GM19238 (cell line): ENCODE measurements around the gene RELN.
A peak's percentile ranks its signal among the peaks of the same experiment; 100 is the strongest.
"Not testable (repeated sequence)": the region's sequence is repeated elsewhere in the genome, so short reads cannot be mapped to it uniquely, and the experiment has no call there.

ENCODE experiments used
- DNase-seq: peaks from one replicate; pipeline ENCODE4 v3.0.0; 2011; ENCODE audit warnings: low spot score; ENCODE audit not compliant: insufficient read length

RELN gene

GRCh38 chr7:103521937-103522336, 467.5 kb downstream of the RELN start:
- DNase-seq: no peak

DNA sequence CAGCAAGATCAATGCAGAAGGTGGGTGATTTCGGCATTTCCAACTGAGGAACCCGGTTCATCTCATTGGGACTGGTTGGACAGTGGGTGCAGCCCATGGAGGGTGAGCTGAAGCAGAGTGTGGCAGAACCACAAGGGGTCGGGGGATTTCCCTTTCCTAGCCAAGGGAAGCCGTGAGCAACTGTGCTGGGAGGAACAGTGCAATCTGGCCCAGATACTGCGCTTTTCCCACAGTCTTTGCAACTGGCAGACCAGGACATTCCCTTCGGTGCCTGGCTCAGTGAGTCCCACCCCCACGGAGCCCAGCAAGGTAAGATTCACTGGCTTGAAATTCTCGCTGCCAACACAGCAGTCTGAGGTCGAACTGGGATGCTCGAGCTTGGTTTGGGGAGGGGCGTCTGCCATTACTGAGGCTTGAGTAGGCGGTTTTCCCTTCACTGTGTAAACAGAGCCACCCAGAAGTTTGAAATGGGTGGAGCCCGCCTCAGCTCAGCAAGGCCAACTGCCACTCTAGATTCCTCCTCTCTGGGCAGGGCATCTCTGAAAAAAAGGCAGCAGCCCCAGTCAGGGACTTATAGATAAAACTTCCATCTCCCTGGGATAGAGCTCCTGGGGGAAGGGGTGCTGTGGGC, 484.8 kb downstream of the RELN start:
- no peak for DNase-seq

DNA sequence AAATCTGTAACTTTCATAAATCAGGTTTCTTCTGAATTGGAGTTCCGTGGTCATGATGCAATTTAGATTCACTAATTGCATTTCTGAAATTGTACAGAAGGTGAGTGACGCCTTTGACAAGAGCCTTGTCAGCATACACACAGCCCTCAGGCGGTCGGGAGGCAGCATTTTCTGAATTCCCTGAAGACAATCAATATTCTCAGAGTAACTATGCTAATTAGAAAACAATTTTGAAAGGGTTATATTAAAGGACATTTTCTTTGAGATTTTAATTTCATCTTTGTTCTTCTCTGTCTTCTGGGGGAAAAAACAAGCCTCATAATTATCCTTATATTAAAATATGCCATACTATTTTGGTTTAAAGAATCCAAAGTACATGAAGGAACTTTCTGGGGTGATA, 488.3 kb downstream of the RELN start:
- DNase-seq: no peak

DNA sequence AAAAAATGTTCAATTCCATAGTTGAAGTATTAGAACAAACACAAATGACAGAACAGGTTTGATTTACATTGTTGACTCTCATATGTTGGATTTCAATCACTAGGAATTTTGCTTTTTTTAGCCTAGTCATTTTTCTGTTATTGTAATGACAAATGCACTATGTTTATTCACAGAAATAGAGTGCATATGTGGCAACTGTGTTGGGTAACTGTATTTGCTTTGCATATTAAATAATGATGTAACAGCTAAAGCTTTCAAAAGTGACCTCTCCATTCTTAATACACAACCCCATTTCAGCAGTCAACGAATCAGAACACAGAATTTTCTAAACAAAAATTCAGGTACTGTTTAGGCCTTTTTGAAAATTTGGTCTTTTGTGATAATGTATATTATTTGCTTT, 489.5 kb downstream of the RELN start:
- DNase-seq: no peak

DNA sequence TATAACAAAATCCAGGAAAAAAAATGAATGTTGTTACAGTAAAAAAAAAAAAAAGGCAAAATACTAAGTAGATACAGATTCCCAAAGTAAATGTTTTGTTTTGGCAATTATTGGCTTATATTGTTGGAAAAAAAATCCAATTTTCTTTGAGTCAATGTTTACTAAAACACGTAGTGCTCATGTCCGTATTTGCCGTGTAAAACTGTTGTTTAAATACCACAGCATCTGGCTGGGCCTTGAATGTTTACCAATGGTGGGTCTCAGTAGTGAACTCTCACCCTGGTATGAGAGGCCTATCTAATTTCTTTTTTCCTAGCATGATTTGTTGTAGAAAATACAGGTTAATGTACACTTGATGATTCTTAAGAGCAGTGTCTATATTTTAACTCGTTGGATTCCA, 502.0 kb downstream of the RELN start:
- DNase-seq: no peak

DNA sequence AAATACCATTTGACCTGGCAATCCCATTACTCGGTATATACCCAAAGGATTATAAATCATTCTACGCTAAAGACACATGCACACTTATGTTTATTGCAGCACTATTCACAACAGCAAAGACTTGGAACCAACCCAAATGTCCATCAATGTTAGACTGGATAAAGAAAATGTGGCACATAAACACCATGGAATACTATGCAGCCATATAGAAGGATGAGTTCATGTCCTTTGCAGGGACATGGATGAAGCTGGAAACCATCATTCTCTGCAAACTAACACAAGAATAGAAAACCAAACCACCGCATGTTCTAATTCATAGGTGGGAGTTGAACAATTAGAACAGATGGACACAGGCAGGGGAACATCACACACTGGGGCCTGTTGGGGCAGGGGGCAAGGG, 502.6 kb downstream of the RELN start:
- not testable (repeated sequence) for DNase-seq

- no peak for DNase-seq
These were observed 508.7 kb downstream of the RELN start for GRCh38 chr7:103480771-103481170.

- DNase-seq: no peak
These were observed 514.5 kb downstream of the RELN start for GRCh38 chr7:103474956-103475355.

GRCh38 chr7:103469095-103469948, 520.1 kb downstream of the RELN start:
- no peak for DNase-seq

GRCh38 chr7:103466814-103467213, 522.6 kb downstream of the RELN start:
- no peak for DNase-seq

DNA sequence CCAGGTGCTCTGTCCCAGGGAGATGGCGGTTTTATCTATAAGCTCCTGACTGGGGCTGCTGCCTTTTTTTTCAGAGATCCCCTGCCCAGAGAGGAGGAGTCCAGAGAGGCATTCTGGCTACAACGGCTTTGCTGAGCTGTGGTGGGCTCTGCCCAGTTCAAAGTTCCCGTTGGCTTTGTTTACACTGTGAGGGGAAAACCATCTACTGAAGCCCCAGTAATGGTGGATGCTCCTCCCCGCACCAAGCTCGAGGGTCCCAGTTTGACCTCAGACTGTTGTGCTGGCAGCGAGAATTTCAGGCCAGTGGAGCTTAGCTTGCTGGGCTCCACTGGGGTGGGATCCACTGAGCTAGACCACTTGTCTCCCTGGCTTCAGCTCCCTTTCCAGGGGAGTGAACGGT, 527.1 kb downstream of the RELN start:
- DNase-seq: no peak

- DNase-seq: peak; percentile 41
These were observed 542.1 kb downstream of the RELN start for GRCh38 chr7:103447073-103447960.

GRCh38 chr7:103446049-103446520, 543.4 kb downstream of the RELN start, which contains the start of gene SLC26A5:
Gene SLC26A5, minus strand, starts transcription at chr7:103446207. Its CDS starts 24,693 bp downstream, at chr7:103421514.
- peak; percentile 18 for DNase-seq

- DNase-seq: no peak
These were observed 544.0 kb downstream of the RELN start for GRCh38 chr7:103445228-103446048.

GRCh38 chr7:103439661-103440060, 549.8 kb downstream of the RELN start:
- DNase-seq: no peak

DNA sequence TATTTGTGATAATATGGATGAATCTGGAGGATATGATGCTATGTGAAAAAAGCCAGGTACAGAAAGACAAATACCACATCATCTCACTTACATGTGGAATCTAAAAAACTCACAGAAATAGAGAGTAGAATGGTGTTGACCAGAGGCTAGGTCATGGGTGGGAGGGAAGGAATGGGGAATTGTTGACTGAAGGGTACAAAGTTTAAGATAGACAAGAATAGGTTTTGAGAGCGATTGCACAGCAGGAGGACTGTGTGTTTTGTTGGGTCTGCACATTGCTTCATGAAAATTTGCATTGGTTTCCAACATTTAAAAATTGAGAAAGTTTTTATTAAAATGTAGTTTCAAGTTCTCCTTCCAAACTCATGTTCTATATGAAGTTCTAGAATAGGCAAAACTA, 551.8 kb downstream of the RELN start:
- no peak for DNase-seq

- no peak for DNase-seq
These were observed 556.7 kb downstream of the RELN start for GRCh38 chr7:103432712-103433111.

- DNase-seq: no peak
These were observed 564.3 kb downstream of the RELN start for GRCh38 chr7:103425177-103425576.

DNA sequence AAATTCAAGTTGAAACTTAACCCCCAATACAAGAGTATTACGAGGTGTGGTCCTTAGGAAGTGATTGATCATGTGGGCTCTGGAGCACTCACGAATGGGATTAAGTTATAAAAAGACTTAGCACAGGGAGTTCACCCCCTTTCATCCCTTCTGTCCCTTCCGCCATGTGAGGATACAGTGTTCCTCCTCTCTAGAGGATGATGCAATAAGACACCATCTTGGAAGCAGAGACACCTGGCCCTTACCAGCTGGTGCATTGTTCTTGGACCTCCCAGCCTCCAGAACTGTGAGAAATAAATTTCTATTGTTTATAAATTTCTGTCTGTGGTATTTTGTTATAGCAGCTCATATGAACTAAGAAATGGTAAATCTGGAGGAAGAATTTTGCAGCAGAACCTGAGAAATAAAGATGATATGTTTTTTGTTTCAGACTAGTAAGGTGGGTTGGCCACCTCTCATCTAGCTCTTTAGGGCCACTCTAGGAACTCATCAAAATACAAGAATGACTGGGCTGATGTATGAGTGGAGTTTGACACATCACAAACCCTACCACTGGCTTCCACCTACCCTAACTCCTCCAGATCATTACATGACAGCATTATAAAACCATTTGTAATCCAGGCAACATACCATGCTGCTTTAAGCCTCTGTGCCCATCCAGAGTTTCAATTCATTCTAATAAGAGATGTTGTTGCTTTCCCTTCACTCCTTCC, 565.8 kb downstream of the RELN start:
- DNase-seq: no peak
